DOHH2 (cell line): ENCODE data around the gene TRPM3.

ENCODE experiments used
- H3F3A ChIP-seq: fragments of 200-600 bp; sonication (generic), shearing (Covaris generic); 2 replicates; pipeline ENCODE4 v1.6.0; 2016; ENCODE audit warnings: antibody characterized with exemption, mild to moderate bottlenecking; ENCODE audit not compliant: control insufficient read depth, insufficient read depth
- H3K27ac ChIP-seq: fragments of 200-600 bp; sonication (generic); 2 replicates; pipeline ENCODE4 v1.5.1; 2014; ENCODE audit warnings: low read depth, mild to moderate bottlenecking, low read length, moderate library complexity
- H3K27me3 ChIP-seq: fragments of 200-600 bp; sonication (generic); 2 replicates; pipeline ENCODE4 v1.6.1; 2014; ENCODE audit warnings: mild to moderate bottlenecking, low read length, mixed read lengths; ENCODE audit not compliant: control insufficient read depth
- H3K36me3 ChIP-seq: fragments of 200-600 bp; sonication (generic); 2 replicates; pipeline ENCODE4 v1.6.1; 2014; ENCODE audit warnings: mild to moderate bottlenecking, low read length, moderate library complexity, mixed read lengths; ENCODE audit not compliant: control insufficient read depth
- H3K4me1 ChIP-seq: fragments of 200-600 bp; sonication (generic); 2 replicates; pipeline ENCODE4 v1.6.1; 2014; ENCODE audit warnings: mild to moderate bottlenecking, low read length, mixed read lengths; ENCODE audit not compliant: control insufficient read depth
- H3K4me2 ChIP-seq: fragments of 200-600 bp; sonication (generic); 2 replicates; pipeline ENCODE4 v1.6.0; 2014; ENCODE audit warnings: mild to moderate bottlenecking, low read length, moderate library complexity
- H3K4me3 ChIP-seq: fragments of 200-600 bp; sonication (generic); 2 replicates; pipeline ENCODE4 v1.5.1; 2014; ENCODE audit warnings: mild to moderate bottlenecking, low read length, mixed read lengths
- H3K79me2 ChIP-seq: fragments of 200-600 bp; sonication (generic); 2 replicates; pipeline ENCODE4 v1.6.1; 2014; ENCODE audit warnings: mild to moderate bottlenecking, low read length, mixed read lengths; ENCODE audit not compliant: control insufficient read depth
- H3K9me2 ChIP-seq: fragments of 200-600 bp; sonication (generic); replicated peaks from 2 replicates; pipeline ENCODE4 v1.6.1; 2014; ENCODE audit warnings: mild to moderate bottlenecking, low read length, mixed read lengths; ENCODE audit not compliant: control insufficient read depth
- H3K9me3 ChIP-seq: fragments of 200-600 bp; sonication (generic); 2 replicates; pipeline ENCODE4 v1.6.1; 2014; ENCODE audit warnings: antibody characterized with exemption, low read length, mixed read lengths; ENCODE audit not compliant: control insufficient read depth, insufficient read depth
- H4K20me1 ChIP-seq: fragments of 200-600 bp; sonication (generic); 2 replicates; pipeline ENCODE4 v1.6.0; 2014; ENCODE audit warnings: low read depth, mild to moderate bottlenecking, antibody characterized with exemption, low read length, moderate library complexity; ENCODE audit not compliant: control insufficient read depth, insufficient read depth
- EZH2phosphoT487 ChIP-seq: fragments of 200-600 bp; sonication (generic); IDR thresholded peaks from 2 replicates; pipeline ENCODE4 v1.6.1; 2017; ENCODE audit warnings: borderline replicate concordance, mild to moderate bottlenecking, antibody characterized with exemption, low read length, moderate library complexity, mixed read lengths
- TF ChIP-seq, protein P1 (sequence below): fragments of 200-600 bp; sonication (generic); IDR thresholded peaks from one replicate; pipeline ENCODE4 v1.5.1; 2014; ENCODE audit warnings: antibody characterized with exemption, mild to moderate bottlenecking, low read depth, low read length; ENCODE audit not compliant: poor library complexity, severe bottlenecking

Gene TRPM3

DNA sequence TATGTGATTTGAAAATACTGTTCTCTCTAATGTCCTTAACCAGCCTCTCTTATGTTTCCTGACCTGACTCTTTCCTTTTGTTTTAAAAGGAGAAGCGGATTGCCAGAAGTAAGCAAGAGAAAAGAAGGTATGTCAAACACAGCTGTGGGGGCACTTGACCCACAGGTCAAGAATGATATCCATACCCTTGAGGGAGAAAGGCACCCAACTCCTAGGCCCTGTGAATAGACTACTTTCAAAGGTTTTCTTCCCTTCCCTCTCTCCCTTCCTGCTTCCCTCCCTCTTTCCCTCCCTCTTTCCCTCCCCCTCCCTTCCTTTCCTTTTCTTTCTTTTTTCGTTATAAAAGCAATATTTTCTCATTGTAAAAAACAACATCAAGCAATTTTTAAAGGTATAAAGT is 306.8 kb downstream of the TRPM3 start:
- Histone ChIP-seq H3K36me3 (no peaks in the 10 kb centered on the region), H3K79me2 (no peaks in the 10 kb centered on the region), H3F3A (no peaks in the 10 kb centered on the region), H3K27ac (no peak overlapping the region), H3K9me2 (no peaks in the 10 kb centered on the region), H3K4me3 (no peak overlapping the region), H4K20me1 (no peaks in the 10 kb centered on the region), H3K4me2 (no peak overlapping the region), H3K9me3 (no peaks in the 10 kb centered on the region), H3K27me3 (no peaks in the 10 kb centered on the region), H3K4me1 (no peaks in the 10 kb centered on the region)
- TF ChIP-seq, protein P1, sequence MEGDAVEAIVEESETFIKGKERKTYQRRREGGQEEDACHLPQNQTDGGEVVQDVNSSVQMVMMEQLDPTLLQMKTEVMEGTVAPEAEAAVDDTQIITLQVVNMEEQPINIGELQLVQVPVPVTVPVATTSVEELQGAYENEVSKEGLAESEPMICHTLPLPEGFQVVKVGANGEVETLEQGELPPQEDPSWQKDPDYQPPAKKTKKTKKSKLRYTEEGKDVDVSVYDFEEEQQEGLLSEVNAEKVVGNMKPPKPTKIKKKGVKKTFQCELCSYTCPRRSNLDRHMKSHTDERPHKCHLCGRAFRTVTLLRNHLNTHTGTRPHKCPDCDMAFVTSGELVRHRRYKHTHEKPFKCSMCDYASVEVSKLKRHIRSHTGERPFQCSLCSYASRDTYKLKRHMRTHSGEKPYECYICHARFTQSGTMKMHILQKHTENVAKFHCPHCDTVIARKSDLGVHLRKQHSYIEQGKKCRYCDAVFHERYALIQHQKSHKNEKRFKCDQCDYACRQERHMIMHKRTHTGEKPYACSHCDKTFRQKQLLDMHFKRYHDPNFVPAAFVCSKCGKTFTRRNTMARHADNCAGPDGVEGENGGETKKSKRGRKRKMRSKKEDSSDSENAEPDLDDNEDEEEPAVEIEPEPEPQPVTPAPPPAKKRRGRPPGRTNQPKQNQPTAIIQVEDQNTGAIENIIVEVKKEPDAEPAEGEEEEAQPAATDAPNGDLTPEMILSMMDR: no peak
- no peak for TF ChIP-seq EZH2phosphoT487

DNA sequence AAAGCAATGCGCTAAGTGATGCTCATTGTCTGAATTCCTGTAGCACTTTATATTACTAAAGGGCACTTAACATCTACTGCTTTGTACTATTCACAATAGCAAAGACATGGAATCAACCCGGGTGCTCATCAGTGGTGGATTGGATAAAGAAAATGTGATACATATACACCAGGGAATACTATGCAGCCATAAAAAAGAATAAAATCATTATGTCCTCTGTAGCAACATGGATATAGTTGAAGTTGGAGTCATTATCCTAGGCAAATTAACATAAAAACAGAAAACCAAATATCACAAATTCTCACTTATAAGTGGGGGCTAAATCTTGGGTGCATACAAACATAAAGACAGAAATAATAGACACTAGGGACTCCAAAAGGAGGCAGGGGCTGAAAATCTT is 308.3 kb downstream of the TRPM3 start:
- Histone ChIP-seq H3K4me2 (no peak overlapping the region), H3K79me2 (no peaks in the 10 kb centered on the region), H3K9me2 (no peaks in the 10 kb centered on the region), H4K20me1 (no peaks in the 10 kb centered on the region), H3K27me3 (no peaks in the 10 kb centered on the region), H3F3A (no peaks in the 10 kb centered on the region), H3K9me3 (no peaks in the 10 kb centered on the region), H3K27ac (no peak overlapping the region), H3K36me3 (no peaks in the 10 kb centered on the region), H3K4me3 (no peak overlapping the region), H3K4me1 (no peaks in the 10 kb centered on the region)
- TF ChIP-seq EZH2phosphoT487: no peak

DNA sequence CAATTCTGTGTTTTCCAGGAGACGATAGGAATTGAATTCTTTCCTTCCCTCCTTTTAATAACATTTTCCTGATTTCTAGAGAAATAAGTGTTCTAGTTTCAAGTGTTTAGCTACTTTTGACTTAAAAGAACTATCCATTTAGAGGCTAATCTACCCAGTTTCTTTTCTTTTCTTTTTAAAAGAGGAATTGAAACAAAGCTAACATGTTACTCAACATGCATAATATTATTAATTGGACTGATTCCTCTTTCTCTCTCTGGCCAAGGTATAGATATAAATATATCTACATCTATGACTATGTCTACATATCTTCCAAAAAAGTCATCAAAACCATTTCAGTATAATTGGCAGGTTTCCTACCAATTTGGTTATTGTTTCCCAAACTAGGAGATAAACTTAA is 309.8 kb downstream of the TRPM3 start:
- TF ChIP-seq EZH2phosphoT487: no peak

DNA sequence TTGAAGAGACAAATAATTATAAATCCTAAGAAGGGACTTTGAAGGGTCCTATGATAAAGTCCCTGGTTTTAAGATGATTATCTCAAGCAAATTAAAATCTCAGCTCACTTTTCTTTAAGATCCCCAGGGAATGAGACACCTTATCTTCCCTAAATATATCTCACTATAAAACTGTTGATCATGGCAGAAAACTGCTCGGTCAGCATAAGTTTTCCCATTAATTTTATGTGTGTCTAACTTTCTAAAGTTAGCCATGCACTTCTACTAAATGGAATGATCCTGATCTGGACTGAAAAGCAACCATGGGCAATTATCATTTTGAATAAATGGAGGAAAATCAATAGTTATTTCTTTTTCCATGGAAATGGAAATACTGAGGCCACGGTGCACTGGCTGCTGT is 314.5 kb downstream of the TRPM3 start:
- Histone ChIP-seq H3F3A (no peaks in the 10 kb centered on the region), H3K4me3 (no peak overlapping the region), H3K27me3 (no peaks in the 10 kb centered on the region), H3K79me2 (no peaks in the 10 kb centered on the region), H3K36me3 (no peaks in the 10 kb centered on the region), H3K4me2 (no peak overlapping the region), H4K20me1 (no peaks in the 10 kb centered on the region), H3K4me1 (no peaks in the 10 kb centered on the region), H3K9me3 (no peaks in the 10 kb centered on the region), H3K9me2 (no peaks in the 10 kb centered on the region), H3K27ac (no peak overlapping the region)
- TF ChIP-seq, protein P1: no peak
- TF ChIP-seq EZH2phosphoT487: no peak

More for the DNA sequence above, 309.8 kb downstream of the TRPM3 start:
- Histone ChIP-seq H3K36me3 (no peaks in the 10 kb centered on the region), H3K9me3 (no peaks in the 10 kb centered on the region), H3K9me2 (no peaks in the 10 kb centered on the region), H3K4me2 (no peak overlapping the region), H3K27ac (no peak overlapping the region), H3K4me1 (no peaks in the 10 kb centered on the region), H3K27me3 (no peaks in the 10 kb centered on the region), H3F3A (no peaks in the 10 kb centered on the region), H3K4me3 (no peak overlapping the region), H4K20me1 (no peaks in the 10 kb centered on the region), H3K79me2 (no peaks in the 10 kb centered on the region)
